Endothelial cell of umbilical vein (primary cell): ENCODE measurements around the gene GPR137.
A peak's percentile ranks its signal among the peaks of the same experiment; 100 is the strongest.

ENCODE experiments used
- EZH2 ChIP-seq: IDR thresholded peaks from 2 replicates; pipeline ENCODE4 v1.6.1; 2012; ENCODE audit warnings: borderline replicate concordance, low read depth, mild to moderate bottlenecking, moderate library complexity, low read length, inconsistent platforms; ENCODE audit not compliant: severe bottlenecking
- FOS ChIP-seq: IDR thresholded peaks from 2 replicates; pipeline ENCODE4 v1.6.1; 2011; ENCODE audit warnings: mild to moderate bottlenecking, low read length, moderate library complexity, borderline replicate concordance; ENCODE audit not compliant: insufficient read depth
- GATA2 ChIP-seq: IDR thresholded peaks from 2 replicates; pipeline ENCODE4 v1.7.0; 2011; ENCODE audit warnings: low read depth, mild to moderate bottlenecking, moderate library complexity, mixed read lengths, low read length; ENCODE audit not compliant: insufficient read length, insufficient read depth
- JUN ChIP-seq: IDR thresholded peaks from 2 replicates; pipeline ENCODE4 v1.6.1; 2011; ENCODE audit warnings: borderline replicate concordance, low read depth; ENCODE audit not compliant: insufficient read length, insufficient read depth
- POLR2A ChIP-seq: IDR thresholded peaks from 2 replicates; pipeline ENCODE4 v1.6.1; 2012; ENCODE audit warnings: low read depth, mild to moderate bottlenecking, control low read depth, low read length
- POLR2AphosphoS5 ChIP-seq: IDR thresholded peaks from 2 replicates; pipeline ENCODE4 v1.6.1; 2012; ENCODE audit warnings: low read depth, mild to moderate bottlenecking, control low read depth, low read length, moderate library complexity; ENCODE audit not compliant: insufficient read depth
- TF ChIP-seq, protein P1 (sequence below), 2 donors: IDR thresholded peaks; 1 replicate in 1 of 2; 2 replicates in 1 of 2; pipeline ENCODE4 v1.5.1; 2011; ENCODE audit warnings: low read length in 2 of 2, mild to moderate bottlenecking in 2 of 2, moderate library complexity in 2 of 2, control low read depth in 1 of 2, inconsistent platforms in 1 of 2, low read depth in 1 of 2; ENCODE audit not compliant: insufficient read depth in 1 of 2; ENCODE audit errors: extremely low read depth in 1 of 2
- TF ChIP-seq, protein P2 (sequence below): IDR thresholded peaks from 2 replicates; pipeline ENCODE4 v1.6.1; 2011; ENCODE audit not compliant: insufficient read depth, insufficient read length

DNA sequence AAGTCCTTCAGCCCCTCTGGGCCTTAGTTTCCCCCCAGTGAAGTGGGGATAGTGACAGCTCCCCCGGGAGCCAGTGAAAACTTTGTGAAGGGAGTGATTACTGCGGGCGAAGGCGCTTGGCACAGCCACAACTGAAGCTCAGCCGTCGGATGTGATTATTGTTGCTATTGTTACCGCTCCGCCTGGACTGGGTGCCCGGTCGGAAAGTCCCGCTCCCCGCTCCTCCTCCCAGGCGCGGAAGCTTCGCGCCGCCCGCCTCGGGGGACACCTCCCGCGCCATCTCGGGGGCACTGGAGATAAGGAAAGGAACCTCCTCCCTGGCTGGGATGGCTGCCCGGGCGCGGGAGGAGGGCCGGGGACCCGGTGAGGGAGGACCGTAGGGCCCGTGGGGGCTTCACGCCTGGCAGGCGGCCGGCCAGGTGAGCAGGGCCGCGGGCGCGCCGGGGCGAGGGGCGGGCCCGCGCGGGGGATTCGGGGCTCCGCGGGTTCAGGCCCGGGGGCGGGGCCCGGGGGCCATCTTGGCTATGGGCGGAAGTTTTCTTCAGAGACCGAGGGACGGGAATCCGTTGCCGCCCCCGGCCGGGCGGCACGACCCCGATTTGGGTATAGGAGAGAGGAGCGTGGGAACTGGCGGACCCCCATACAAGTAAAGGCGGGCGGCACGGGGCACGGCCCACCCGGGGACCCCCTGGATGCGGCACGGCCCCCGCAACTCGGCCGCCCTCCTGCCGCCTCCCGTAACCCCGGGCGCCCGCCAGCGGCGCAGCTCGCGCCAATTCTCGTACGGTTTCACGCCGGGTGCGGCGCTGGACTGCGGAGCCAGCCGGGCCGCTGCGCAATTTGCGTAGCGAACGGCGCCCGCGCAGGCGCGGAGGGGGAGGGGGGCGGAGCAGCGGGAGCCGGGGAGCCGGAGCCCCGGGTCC lies at the start of gene GPR137:
- TF ChIP-seq GATA2: no peak
- TF ChIP-seq, protein P1, sequence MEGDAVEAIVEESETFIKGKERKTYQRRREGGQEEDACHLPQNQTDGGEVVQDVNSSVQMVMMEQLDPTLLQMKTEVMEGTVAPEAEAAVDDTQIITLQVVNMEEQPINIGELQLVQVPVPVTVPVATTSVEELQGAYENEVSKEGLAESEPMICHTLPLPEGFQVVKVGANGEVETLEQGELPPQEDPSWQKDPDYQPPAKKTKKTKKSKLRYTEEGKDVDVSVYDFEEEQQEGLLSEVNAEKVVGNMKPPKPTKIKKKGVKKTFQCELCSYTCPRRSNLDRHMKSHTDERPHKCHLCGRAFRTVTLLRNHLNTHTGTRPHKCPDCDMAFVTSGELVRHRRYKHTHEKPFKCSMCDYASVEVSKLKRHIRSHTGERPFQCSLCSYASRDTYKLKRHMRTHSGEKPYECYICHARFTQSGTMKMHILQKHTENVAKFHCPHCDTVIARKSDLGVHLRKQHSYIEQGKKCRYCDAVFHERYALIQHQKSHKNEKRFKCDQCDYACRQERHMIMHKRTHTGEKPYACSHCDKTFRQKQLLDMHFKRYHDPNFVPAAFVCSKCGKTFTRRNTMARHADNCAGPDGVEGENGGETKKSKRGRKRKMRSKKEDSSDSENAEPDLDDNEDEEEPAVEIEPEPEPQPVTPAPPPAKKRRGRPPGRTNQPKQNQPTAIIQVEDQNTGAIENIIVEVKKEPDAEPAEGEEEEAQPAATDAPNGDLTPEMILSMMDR (IDR thresholded peaks at IDR 0.05; ENCODE audit: extremely low read depth in 1 of 2, insufficient read depth in 1 of 2, low read depth in 1 of 2, low read length in 2 of 2): no peak
- no peak for TF ChIP-seq EZH2
- peak; percentile 57 for TF ChIP-seq POLR2A
- peak; percentile 55 for TF ChIP-seq POLR2AphosphoS5
- TF ChIP-seq, protein P2, sequence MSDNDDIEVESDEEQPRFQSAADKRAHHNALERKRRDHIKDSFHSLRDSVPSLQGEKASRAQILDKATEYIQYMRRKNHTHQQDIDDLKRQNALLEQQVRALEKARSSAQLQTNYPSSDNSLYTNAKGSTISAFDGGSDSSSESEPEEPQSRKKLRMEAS: no peak
- TF ChIP-seq JUN: no peak
- no peak for TF ChIP-seq FOS
